ENCODE results near the gene SHB. TPM values are rescaled to one million over a fixed set of nuclear protein-coding genes. Genes with fewer than 3 reads are reported as not detected.

The SHB gene
- total and polyA plus RNA-seq, 2 of the 8 experiments (the other 6 are each of a cell fraction or from before 2014, with no cell fraction given), result 4.1 to 12.6 TPM

DNA sequence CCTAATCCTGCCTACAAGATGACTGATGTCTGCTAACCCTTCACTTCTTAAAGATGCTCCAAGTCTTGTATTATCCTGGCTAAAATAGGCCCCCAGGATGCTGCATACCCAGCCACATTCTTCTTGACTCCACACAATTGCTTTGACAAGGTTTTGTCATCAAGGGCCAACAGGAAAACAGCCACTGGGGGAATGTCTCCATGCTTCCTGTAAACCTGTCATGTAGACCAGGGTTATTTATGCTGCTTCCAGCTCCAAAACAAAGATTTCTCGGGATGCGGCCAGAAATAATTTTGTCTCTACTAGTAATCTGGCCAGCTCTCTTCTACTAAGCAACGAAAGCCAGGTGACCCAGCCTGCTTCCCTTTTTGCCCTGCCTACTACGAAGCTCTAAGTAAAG, 53.8 kb downstream of the SHB start:
- WGBS, 2 experiments (ENCODE audit: extremely low coverage in 1 of 2, insufficient coverage in 1 of 2, insufficient read length in 1 of 2, insufficient replicate concordance in 2 of 2, low coverage in 1 of 2, low lambda C conversion rate in 2 of 2, missing lambda C conversion rate in 1 of 2), result 71% methylated on average over 4 of the region's 4 CpGs; no CpG with 5 or more reads in 1 of the 2 experiments
- Histone ChIP-seq H3K27ac (ENCODE audit: low read depth, low read length) (no peak overlapping the region), H4K91ac (replicated peaks; ENCODE audit: insufficient read length, low read length) (no peak overlapping the region), H3K56ac (replicated peaks; ENCODE audit: insufficient read length, low read depth, low read length) (no peak overlapping the region), H3K23ac (ENCODE audit: insufficient read length) (no peak overlapping the region), H2BK15ac (ENCODE audit: low read length) (no peak overlapping the region), H3K23me2 (ENCODE audit: low read depth, low read length) (no peaks in the 10 kb centered on the region), H2BK12ac (ENCODE audit: low read depth, low read length) (peak overlapping the region; percentile 90), H3K4ac (replicated peaks; ENCODE audit: insufficient read length, low read depth, low read length) (no peak overlapping the region), H2BK120ac (replicated peaks; ENCODE audit: low read depth, low read length) (no peak overlapping the region), H2BK20ac (ENCODE audit: low read length) (peak overlapping the region; percentile 98), H3K79me1 (ENCODE audit: low read depth, low read length) (peaks cover 9% of the 10 kb centered on the region; the same call in 1 of the 2 replicates), H3K36me3 (ENCODE audit: control insufficient read depth in 2 of 4, insufficient read depth in 4 of 4, low read length in 3 of 4) (no peaks in the 10 kb centered on the region), H4K20me1 (replicated peaks in 1 of 2; ENCODE audit: control insufficient read depth in 1 of 2, insufficient read depth in 2 of 2, low read length in 2 of 2) (no peaks in the 10 kb centered on the region), H3K18ac (ENCODE audit: extremely low read depth, low read length) (peak overlapping the region; percentile 81; the same call in 1 of the 2 replicates), H3K4me3 (ENCODE audit: extremely low read depth in 1 of 4, insufficient read depth in 2 of 4, low read depth in 3 of 4, low read length in 4 of 4) (no peak overlapping the region), H3K4me1 (replicated peaks in 1 of 4; ENCODE audit: control insufficient read depth in 3 of 4, insufficient read depth in 4 of 4, low read length in 3 of 4) (peaks cover 28 to 53% (median 38%) of the 10 kb centered on the region in 4 experiments), H3K14ac (ENCODE audit: insufficient read length) (no peak overlapping the region), H2AFZ (ENCODE audit: low read length) (no peak overlapping the region), H4K5ac (ENCODE audit: insufficient read length, low read depth, low read length) (no peak overlapping the region), H3K9ac (replicated peaks in 1 of 4; ENCODE audit: extremely low read depth in 1 of 4, low read depth in 3 of 4, low read length in 3 of 4) (no peak overlapping the region), H4K8ac (ENCODE audit: extremely low read depth, insufficient read depth, low read length) (no peak overlapping the region), H3K79me2 (ENCODE audit: control insufficient read depth in 1 of 2, insufficient read depth in 2 of 2, low read length in 2 of 2) (peaks cover 0 to 4% of the 10 kb centered on the region in 2 experiments; a peak in 1 of 4 replicates), H3K9me3 (ENCODE audit: insufficient read depth in 2 of 2, low read depth in 1 of 2, low read length in 1 of 2) (no peaks in the 10 kb centered on the region), H2AK5ac (ENCODE audit: low read depth, low read length) (peak overlapping the region; percentile 96; the same call in 1 of the 2 replicates), H3K4me2 (ENCODE audit: insufficient read depth in 1 of 2, low read depth in 2 of 2, low read length in 2 of 2) (no peak overlapping the region), H2BK5ac (ENCODE audit: low read depth, low read length) (0 out of 2 replicates have a peak overlapping the region, but pooled peaks have one; percentile 94), H3K27me3 (replicated peaks in 1 of 4; ENCODE audit: control insufficient read depth in 3 of 4, extremely low read depth in 1 of 4, insufficient read depth in 3 of 4, low read length in 3 of 4) (no peaks in the 10 kb centered on the region)
- FAIRE-seq (no peak), DNase-seq (ENCODE audit: low read depth in 1 of 2, low spot score in 2 of 2) (no peak)
- POLR2A ChIA-PET (ENCODE audit: partially characterized antibody), result interaction anchor here (1.5 to 3.9 kb wide), 4 partner anchors 9 to 17 kb away, joined by 4 to 24 read pairs (median 6); no protein-coding TSS in a partner anchor
- no peak for TF ChIP-seq TEAD4 (IDR thresholded peaks at IDR 0.05; ENCODE audit: low read depth, low read length)
- TF ChIP-seq SIRT6 (IDR thresholded peaks at IDR 0.05; ENCODE audit: low read length), result no peak
- TF ChIP-seq KDM5A (IDR thresholded peaks at IDR 0.05; ENCODE audit: low read length), result no peak
- no peak for TF ChIP-seq GABPA (IDR thresholded peaks at IDR 0.05; ENCODE audit: borderline replicate concordance, insufficient read depth, low read length)
- TF ChIP-seq RXRA (IDR thresholded peaks at IDR 0.05; ENCODE audit: insufficient read depth, low read depth, low read length), result no peak
- CTCF ChIA-PET (ENCODE audit: partially characterized antibody), result interaction anchor here (0.6 to 6.9 kb wide), 6 partner anchors 10 to 101 kb away, joined by 3 to 59 read pairs (median 24); no protein-coding TSS in a partner anchor
